Activated CD8-positive, alpha-beta memory T cell treated with anti-CD3 and anti-CD28 coated beads, Interleukin-2, amount 50 U/mL, for 48 hours (primary cell): ENCODE results near the gene EXOSC7.
A peak's percentile ranks its signal among the peaks of the same experiment; 100 is the strongest.
"Not testable (repeated sequence)": the region's sequence is repeated elsewhere in the genome, so short reads cannot be mapped to it uniquely, and the experiment has no call there.

ENCODE experiments used
- DNase-seq: peaks from one replicate; pipeline ENCODE4 v3.0.0-alpha.2; 2020

EXOSC7 gene

GRCh38 chr3:44976002-44976815, at the start of gene EXOSC7, which contains the start of gene ZDHHC3:
EXOSC7 (plus strand) TSS chr3:44976244; CDS start chr3:44976278, 34 bp downstream.
ZDHHC3 (minus strand) TSS chr3:44976174; CDS start chr3:44959436, 16,738 bp downstream.
- peak; percentile 90 for DNase-seq

GRCh38 chr3:44926921-44927320, 49.1 kb upstream of the EXOSC7 start:
- DNase-seq = no peak

GRCh38 chr3:44927371-44927770, 48.7 kb upstream of the EXOSC7 start:
- DNase-seq = no peak

DNA sequence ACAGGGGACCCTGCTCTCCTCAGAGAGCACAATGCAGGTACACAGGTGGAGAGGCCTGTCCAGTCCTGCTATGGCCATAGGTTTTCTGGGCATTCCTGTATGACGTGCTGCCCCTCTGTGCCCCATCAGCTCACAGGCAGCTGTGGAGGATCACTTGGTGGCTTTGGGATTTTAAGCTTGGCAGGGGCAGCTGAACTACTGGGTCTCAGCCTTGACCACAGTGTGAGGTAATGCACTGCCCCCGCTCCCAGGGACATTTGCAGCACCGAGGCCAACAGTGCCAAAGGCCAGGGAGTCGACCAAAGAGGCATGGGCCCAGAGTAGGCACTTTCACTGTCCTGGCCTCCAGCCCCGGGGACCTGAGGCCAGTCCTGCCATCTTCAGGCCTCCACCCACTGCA, 46.3 kb upstream of the EXOSC7 start:
- DNase-seq = no peak

GRCh38 chr3:44930911-44931310, 45.1 kb upstream of the EXOSC7 start:
- DNase-seq = no peak

GRCh38 chr3:44931791-44932190, 44.3 kb upstream of the EXOSC7 start:
- DNase-seq = no peak

DNA sequence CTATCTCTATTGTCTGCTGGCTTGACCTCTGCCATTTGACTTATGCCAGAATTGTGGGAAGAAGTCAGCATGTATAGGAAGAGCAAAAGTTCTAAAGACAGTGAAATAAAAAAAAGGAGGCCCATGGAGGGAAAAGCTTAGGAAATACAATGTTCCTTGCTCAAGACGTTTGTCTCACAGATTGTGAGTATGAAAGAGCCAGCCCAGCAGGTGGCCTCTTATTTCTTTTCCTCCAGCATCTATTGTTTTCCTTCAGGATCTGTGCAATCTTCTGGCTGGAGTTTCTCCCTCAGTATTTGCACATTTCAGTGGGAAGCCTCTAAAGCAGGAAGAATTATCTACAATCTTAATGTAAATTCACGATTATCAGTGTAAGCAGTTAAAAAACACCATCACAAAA, 43.8 kb upstream of the EXOSC7 start:
- no peak for DNase-seq

GRCh38 chr3:44932986-44933944, 42.8 kb upstream of the EXOSC7 start:
- DNase-seq = no peak

GRCh38 chr3:44939581-44940036, 36.4 kb upstream of the EXOSC7 start:
- no peak for DNase-seq

- no peak for DNase-seq
Measured at GRCh38 chr3:44942202-44942921, 33.7 kb upstream of the EXOSC7 start.

DNA sequence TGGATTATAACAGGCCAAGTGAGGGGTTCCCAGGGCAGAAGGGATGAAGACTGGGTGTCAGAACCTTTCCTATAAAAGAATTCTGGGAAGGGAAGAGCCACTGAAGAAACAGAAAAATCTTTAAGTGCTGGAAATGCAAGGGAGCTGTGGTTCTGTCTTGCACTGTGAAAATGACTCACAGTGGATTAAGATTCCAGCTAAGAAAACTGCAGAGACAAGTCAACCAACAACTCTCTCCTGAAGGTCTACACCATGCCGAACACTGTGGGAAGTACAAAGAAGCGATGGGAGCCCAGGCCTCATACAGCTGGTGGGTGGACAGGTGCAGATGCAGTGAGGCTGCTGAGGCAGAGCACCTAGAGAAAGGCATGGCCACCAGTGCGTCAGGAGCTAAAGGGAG, 27.8 kb upstream of the EXOSC7 start:
- DNase-seq = no peak

- not testable (repeated sequence) for DNase-seq
Measured at GRCh38 chr3:44949770-44950169, 26.3 kb upstream of the EXOSC7 start.

GRCh38 chr3:44950275-44950734, 25.7 kb upstream of the EXOSC7 start:
- no peak for DNase-seq

GRCh38 chr3:44952689-44953088, 23.4 kb upstream of the EXOSC7 start:
- DNase-seq = no peak

GRCh38 chr3:44954304-44954703, 21.7 kb upstream of the EXOSC7 start:
- no peak for DNase-seq

GRCh38 chr3:44954962-44955361, 21.1 kb upstream of the EXOSC7 start:
- no peak for DNase-seq

DNA sequence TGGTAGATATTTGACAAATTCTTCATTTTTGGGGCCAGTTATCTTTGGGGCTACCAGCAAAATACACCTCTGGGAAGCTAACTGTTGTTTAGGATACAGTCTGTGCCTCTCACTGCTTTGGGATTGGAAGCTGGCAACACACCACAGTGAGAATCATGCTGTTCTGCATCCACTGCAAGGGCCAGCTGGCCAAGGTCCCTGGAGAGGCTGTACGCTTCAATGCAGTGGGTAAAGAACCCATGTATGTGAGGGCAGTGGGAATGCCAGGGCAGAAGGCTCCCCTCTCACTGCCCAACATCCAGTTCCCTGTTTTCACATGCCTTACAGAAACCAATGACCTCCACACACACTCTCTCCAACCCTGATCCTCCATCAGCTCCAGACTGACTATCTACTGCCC, 20.1 kb upstream of the EXOSC7 start:
- DNase-seq = no peak

GRCh38 chr3:44957986-44958385, 18.1 kb upstream of the EXOSC7 start:
- DNase-seq = no peak

GRCh38 chr3:44958386-44958785, 17.7 kb upstream of the EXOSC7 start:
- DNase-seq = no peak

DNA sequence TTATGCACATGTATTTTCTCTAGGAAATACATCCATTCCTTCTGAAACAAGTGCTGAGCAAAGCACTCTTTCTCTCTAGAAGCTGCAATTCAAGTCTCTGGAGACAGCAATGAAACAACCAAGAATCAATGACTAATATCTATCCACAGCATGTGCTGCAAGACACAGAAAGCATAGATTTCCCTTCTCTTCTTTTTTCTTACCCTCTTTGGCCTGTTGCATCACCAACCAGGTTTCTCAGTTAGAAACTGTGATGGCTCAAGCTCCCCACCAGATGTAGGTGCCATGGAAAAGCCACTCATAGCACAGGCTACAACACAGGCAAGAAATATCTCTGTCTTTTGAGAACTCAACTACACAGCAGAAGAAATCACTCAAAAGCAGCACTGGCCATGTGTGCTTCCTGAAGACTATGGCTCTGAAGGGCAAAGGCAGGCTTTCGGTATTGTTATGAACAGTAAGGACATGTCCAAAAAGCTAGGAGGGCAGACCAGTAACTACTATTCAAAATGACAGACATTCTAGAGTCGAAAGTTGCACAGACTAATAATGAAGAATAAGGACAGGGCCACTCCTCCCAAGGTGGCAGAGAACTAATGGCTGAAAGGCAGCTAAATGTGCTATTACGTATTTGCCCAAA, 15.5 kb upstream of the EXOSC7 start:
- DNase-seq = no peak

DNA sequence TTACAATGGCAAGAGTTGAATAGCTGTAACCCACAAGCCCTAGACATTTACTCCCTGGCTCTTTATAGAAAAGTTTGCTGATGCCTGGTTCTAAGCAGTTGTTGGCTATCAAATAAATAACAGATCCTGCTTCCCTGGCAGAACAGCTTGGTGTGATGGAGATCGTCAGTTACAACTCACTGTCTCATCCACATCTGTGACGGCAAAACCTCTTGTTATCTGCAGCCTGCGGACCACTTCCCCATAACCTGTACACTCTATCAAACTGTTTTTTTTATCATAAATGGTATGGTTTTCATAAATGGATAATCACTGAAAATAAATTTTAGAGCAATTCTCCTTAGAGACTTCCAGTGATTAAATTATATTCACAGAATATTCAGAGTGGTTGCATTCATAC, 14.2 kb upstream of the EXOSC7 start:
- no peak for DNase-seq
